ENCODE data around the gene KRT33B. TPM values are rescaled to one million over a fixed set of nuclear protein-coding genes. Genes with fewer than 3 reads are reported as not detected.

KRT33B gene
- total and polyA plus RNA-seq, 11 donors = not detected

DNA sequence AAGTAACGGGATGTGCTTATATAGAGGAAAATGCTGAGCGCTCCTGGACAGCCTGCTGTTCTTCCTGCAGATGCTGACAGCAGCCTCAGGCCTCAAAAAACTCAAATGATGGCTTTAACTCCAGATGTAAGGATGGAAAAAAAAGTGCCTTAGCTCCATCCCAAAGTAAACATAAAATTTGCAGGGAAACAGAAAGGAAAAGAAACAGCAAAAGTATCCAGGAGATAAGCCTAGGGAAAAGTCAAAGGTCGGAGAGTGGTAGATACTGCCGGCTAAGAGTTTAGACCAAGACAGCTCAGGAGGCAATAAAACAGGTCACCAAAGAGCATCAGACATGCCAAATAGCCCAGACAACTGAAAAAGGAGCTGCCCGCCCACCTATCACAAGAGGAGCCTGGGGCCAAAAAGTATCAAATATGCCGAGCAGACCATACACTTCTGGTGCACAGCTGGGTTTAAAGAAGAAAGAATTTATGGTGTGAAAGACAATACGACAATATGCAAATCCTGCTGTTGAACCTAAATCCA lies 20.9 kb upstream of the KRT33B start:
- ATAC-seq = no peak
- Histone ChIP-seq H3K27ac (no peak overlapping the region), H3K36me3 (no peaks in the 10 kb centered on the region), H3K4me1 (peaks cover 0 to 18% (median 4%) of the 10 kb centered on the region in 12 donors), H3K27me3 (peaks cover 0 to 12% (median 0%) of the 10 kb centered on the region in 9 donors), H3K9me3 (peaks cover 0 to 22% (median 15%) of the 10 kb centered on the region in 12 donors), H3K4me3 (no peak overlapping the region)
- TF ChIP-seq CTCF (IDR thresholded peaks at IDR 0.05) = no peak
- no peak for TF ChIP-seq POLR2A (IDR thresholded peaks at IDR 0.05)
- intact Hi-C loops (cut with DNase I) = no loop called here
- no peak for DNase-seq
- 59 to 67% (median 61%) methylated on average over 7 of the region's 7 CpGs for WGBS, 4 donors

- Histone ChIP-seq H3K27ac (no peak overlapping the region), H3K4me1 (peaks cover 0 to 4% (median 0%) of the 10 kb centered on the region in 12 donors), H3K9me3 (peaks cover 0 to 28% (median 15%) of the 10 kb centered on the region in 12 donors), H3K36me3 (no peaks in the 10 kb centered on the region), H3K27me3 (peaks cover 0 to 12% (median 0%) of the 10 kb centered on the region in 9 donors), H3K4me3 (no peak overlapping the region)
- DNase-seq = no peak
- ATAC-seq = no peak
- 63 to 73% (median 65%) methylated on average over 4 of the region's 4 CpGs for WGBS, 4 donors
- TF ChIP-seq POLR2A (IDR thresholded peaks at IDR 0.05) (no peak), CTCF (IDR thresholded peaks at IDR 0.05) (no peak)
- intact Hi-C loops (cut with DNase I) = no loop called here
Observed at GRCh38 chr17:41387670-41388069, 18.1 kb upstream of the KRT33B start.

- ATAC-seq (no peak), DNase-seq (no peak)
- H3K27ac ChIP-seq = no peak overlapping the region
- H3K4me1 ChIP-seq = no peaks in the 10 kb centered on the region
- peaks cover 0 to 9% (median 0%) of the 10 kb centered on the region in 9 donors for H3K27me3 ChIP-seq
- peaks cover 0 to 28% (median 15%) of the 10 kb centered on the region in 12 donors for H3K9me3 ChIP-seq
- no peaks in the 10 kb centered on the region for H3K36me3 ChIP-seq
- H3K4me3 ChIP-seq = no peak overlapping the region
- WGBS, 4 donors = 94 to 100% (median 96%) methylated on average over 1 of the region's 1 CpG
- TF ChIP-seq POLR2A (IDR thresholded peaks at IDR 0.05) = no peak
- no peak for TF ChIP-seq CTCF (IDR thresholded peaks at IDR 0.05)
- intact Hi-C loops (cut with DNase I) = no loop called here
Observed at GRCh38 chr17:41386227-41386626, 16.6 kb upstream of the KRT33B start.

GRCh38 chr17:41383690-41384089 lies 14.1 kb upstream of the KRT33B start:
- DNase-seq = no peak
- peaks cover 0 to 28% (median 15%) of the 10 kb centered on the region in 12 donors for H3K9me3 ChIP-seq
- WGBS, 4 donors = 96 to 100% (median 97%) methylated on average over 1 of the region's 1 CpG
- no peak overlapping the region for H3K27ac ChIP-seq
- no peaks in the 10 kb centered on the region for H3K4me1 ChIP-seq
- H3K4me3 ChIP-seq = no peak overlapping the region
- H3K36me3 ChIP-seq = no peaks in the 10 kb centered on the region
- intact Hi-C loops (cut with DNase I) = no loop called here
- peaks cover 0 to 10% (median 0%) of the 10 kb centered on the region in 9 donors for H3K27me3 ChIP-seq
- TF ChIP-seq CTCF (IDR thresholded peaks at IDR 0.05) = no peak
- TF ChIP-seq POLR2A (IDR thresholded peaks at IDR 0.05) = no peak
- ATAC-seq = no peak

Data from heart left ventricle (tissue), 16 donors.